Measurements from ENCODE around the gene RAD52.

The RAD52 gene

GRCh38 chr12:912466-913235, 36.8 kb downstream of the RAD52 start:
- no peak for FAIRE-seq

- no peak for FAIRE-seq
These were observed 38.2 kb downstream of the RAD52 start for GRCh38 chr12:911191-911826.

- no peak for FAIRE-seq
These were observed 39.1 kb downstream of the RAD52 start for GRCh38 chr12:910416-910815.

GRCh38 chr12:909861-910260, 39.6 kb downstream of the RAD52 start:
- FAIRE-seq: no peak

GRCh38 chr12:907413-908185, 41.9 kb downstream of the RAD52 start:
- FAIRE-seq: no peak

- FAIRE-seq: no peak
These were observed 43.4 kb downstream of the RAD52 start for GRCh38 chr12:906062-906585.

GRCh38 chr12:905261-906031, 44.0 kb downstream of the RAD52 start:
- FAIRE-seq: no peak

GRCh38 chr12:904010-904414, 45.5 kb downstream of the RAD52 start:
- FAIRE-seq: no peak

- FAIRE-seq: no peak
These were observed 46.4 kb downstream of the RAD52 start for GRCh38 chr12:903055-903454.

GRCh38 chr12:902581-902980, 46.9 kb downstream of the RAD52 start:
- no peak for FAIRE-seq

- no peak for FAIRE-seq
These were observed 52.1 kb downstream of the RAD52 start for GRCh38 chr12:897386-897785.

GRCh38 chr12:896031-896430, 53.5 kb downstream of the RAD52 start:
- no peak for FAIRE-seq

- no peak for FAIRE-seq
These were observed 55.3 kb downstream of the RAD52 start for GRCh38 chr12:894226-894625.

- FAIRE-seq: no peak
These were observed 63.3 kb downstream of the RAD52 start for GRCh38 chr12:886206-886605.

GRCh38 chr12:885701-886100, 63.8 kb downstream of the RAD52 start:
- FAIRE-seq: no peak

- FAIRE-seq: no peak
These were observed 64.6 kb downstream of the RAD52 start for GRCh38 chr12:884746-885414.

- FAIRE-seq: no peak
These were observed 68.8 kb downstream of the RAD52 start for GRCh38 chr12:880656-881055.

GRCh38 chr12:879641-880040, 69.9 kb downstream of the RAD52 start:
- FAIRE-seq: no peak

GRCh38 chr12:873954-874353, 75.5 kb downstream of the RAD52 start:
- FAIRE-seq: no peak

- FAIRE-seq: no peak
These were observed 79.1 kb downstream of the RAD52 start for GRCh38 chr12:870378-870777.

- FAIRE-seq: no peak
These were observed 80.8 kb downstream of the RAD52 start for GRCh38 chr12:868722-869121.

GRCh38 chr12:867905-868304, 81.6 kb downstream of the RAD52 start:
- FAIRE-seq: no peak

Data from A204.1 (cell line).